Stimulated activated CD4-positive, alpha-beta T cell treated with anti-CD3 and anti-CD28 coated beads, Interleukin-2, amount 100 ng/mL, for 4 hours (primary cell): Measurements from ENCODE around the gene SUPV3L1.
"Not testable (repeated sequence)": the region's sequence is repeated elsewhere in the genome, so short reads cannot be mapped to it uniquely, and the experiment has no call there.

Source experiments
- DNase-seq: peaks from one replicate; pipeline ENCODE4 v3.0.0-alpha.2; 2020; ENCODE audit warnings: low read depth

Gene SUPV3L1

GRCh38 chr10:69179743-69180524, at the start of gene SUPV3L1:
Gene SUPV3L1, plus strand, starts transcription at chr10:69180234. Its CDS starts 58 bp downstream, at chr10:69180292.
- peak; percentile 81 for DNase-seq

- DNase-seq: no peak
Observed at GRCh38 chr10:69130251-69130650, 49.8 kb upstream of the SUPV3L1 start.

- DNase-seq: no peak
Observed at GRCh38 chr10:69139961-69140360, 40.1 kb upstream of the SUPV3L1 start.

- no peak for DNase-seq
Observed at GRCh38 chr10:69141304-69141703, 38.7 kb upstream of the SUPV3L1 start.

GRCh38 chr10:69142074-69142473, 38.0 kb upstream of the SUPV3L1 start:
- not testable (repeated sequence) for DNase-seq

- DNase-seq: no peak
Observed at GRCh38 chr10:69142983-69143382, 37.1 kb upstream of the SUPV3L1 start.

GRCh38 chr10:69145329-69145728, 34.7 kb upstream of the SUPV3L1 start:
- no peak for DNase-seq

GRCh38 chr10:69145864-69146263, 34.2 kb upstream of the SUPV3L1 start:
- DNase-seq: no peak

GRCh38 chr10:69146759-69147158, 33.3 kb upstream of the SUPV3L1 start:
- no peak for DNase-seq

GRCh38 chr10:69151984-69152383, 28.1 kb upstream of the SUPV3L1 start:
- no peak for DNase-seq

- no peak for DNase-seq
Observed at GRCh38 chr10:69153227-69153626, 26.8 kb upstream of the SUPV3L1 start.

- no peak for DNase-seq
Observed at GRCh38 chr10:69160809-69161241, 19.2 kb upstream of the SUPV3L1 start.

- no peak for DNase-seq
Observed at GRCh38 chr10:69168493-69168892, 11.5 kb upstream of the SUPV3L1 start.

GRCh38 chr10:69172241-69172982, 7.6 kb upstream of the SUPV3L1 start:
- DNase-seq: no peak

GRCh38 chr10:69175326-69175725, 4.7 kb upstream of the SUPV3L1 start:
- DNase-seq: not testable (repeated sequence)

GRCh38 chr10:69176823-69177222, 3.2 kb upstream of the SUPV3L1 start:
- DNase-seq: no peak

- no peak for DNase-seq
Observed at GRCh38 chr10:69179089-69179742, 818 bp upstream of the SUPV3L1 start.

- no peak for DNase-seq
Observed at GRCh38 chr10:69180525-69181204, 631 bp downstream of the SUPV3L1 start.

- DNase-seq: no peak
Observed at GRCh38 chr10:69181433-69181832, 1.4 kb downstream of the SUPV3L1 start.

- DNase-seq: no peak
Observed at GRCh38 chr10:69182005-69182404, 2.0 kb downstream of the SUPV3L1 start.

GRCh38 chr10:69186524-69186923, 6.5 kb downstream of the SUPV3L1 start:
- DNase-seq: no peak

- DNase-seq: no peak
Observed at GRCh38 chr10:69201045-69201444, 21.0 kb downstream of the SUPV3L1 start.
